ENCODE measurements around the gene CTNNBL1. TPM values are rescaled to one million over a fixed set of nuclear protein-coding genes. Genes with fewer than 3 reads are reported as not detected.

CTNNBL1 gene
- total RNA-seq, 1 experiment from 2014 or later, result 44.7 TPM

- DNase-seq (ENCODE audit: low read depth), result no peak
Measured at GRCh38 chr20:37737826-37738420, 44.1 kb downstream of the CTNNBL1 start.

- peak; percentile 8 for DNase-seq (ENCODE audit: low read depth)
Measured at GRCh38 chr20:37741055-37741454, 47.2 kb downstream of the CTNNBL1 start.

DNA sequence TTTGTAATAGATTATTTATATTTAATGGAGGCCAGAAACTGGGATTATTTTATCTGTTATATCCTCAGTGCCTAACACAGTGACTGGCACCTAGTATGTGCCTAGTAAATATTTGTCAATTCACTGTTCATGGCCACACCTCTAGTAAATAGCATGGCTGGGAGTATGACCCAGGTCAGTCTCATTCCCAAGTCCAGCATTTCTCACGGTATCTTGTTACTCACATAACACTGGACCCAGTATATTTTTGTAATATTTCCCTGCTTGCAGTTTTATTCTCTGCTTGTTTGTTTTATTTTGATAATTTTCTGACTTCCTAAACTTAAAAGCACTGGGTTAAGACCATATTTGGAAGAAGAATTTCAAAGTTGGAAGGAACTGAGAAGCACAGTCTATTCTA, 47.7 kb downstream of the CTNNBL1 start:
- no peak for DNase-seq (ENCODE audit: low read depth)

DNA sequence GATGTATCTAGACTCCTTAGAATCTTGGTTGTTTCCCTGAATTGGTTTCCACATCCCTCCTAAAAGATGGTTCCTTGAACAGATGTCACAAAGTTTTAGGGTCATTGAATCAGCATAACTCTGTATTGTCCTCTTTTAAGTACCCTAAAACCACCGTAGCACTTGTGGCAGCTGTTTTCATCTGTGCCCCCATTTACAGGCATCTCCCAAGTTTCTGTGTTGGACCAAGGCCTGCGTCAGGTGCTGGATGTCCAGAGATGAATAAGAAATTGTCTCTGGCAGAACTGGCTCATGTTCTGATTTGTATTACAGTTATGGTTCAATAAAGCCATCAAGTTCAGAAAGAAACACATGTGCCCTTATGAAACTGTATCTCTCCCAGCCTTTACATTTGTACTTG, 48.3 kb downstream of the CTNNBL1 start:
- no peak for DNase-seq (ENCODE audit: low read depth)

DNA sequence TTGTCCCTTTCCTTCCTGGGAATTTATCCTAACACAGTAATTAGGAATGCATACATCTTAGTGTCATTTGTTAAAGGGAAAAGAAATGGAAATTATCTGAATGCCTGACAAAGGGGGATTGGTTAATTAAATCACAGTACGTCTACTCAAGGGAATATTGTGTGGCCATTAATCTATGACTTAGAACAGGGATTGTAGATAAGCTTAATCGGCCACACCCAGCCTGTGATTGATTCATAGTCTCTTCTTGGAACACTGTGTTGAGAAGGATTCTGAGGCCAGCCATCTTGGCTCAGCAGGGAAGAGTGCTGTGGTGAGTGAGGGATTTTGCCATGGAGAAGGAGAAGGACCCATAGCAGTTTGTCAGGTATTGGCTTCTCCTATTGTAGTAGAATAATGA, 50.5 kb downstream of the CTNNBL1 start:
- no peak for DNase-seq (ENCODE audit: low read depth)

- DNase-seq (ENCODE audit: low read depth), result no peak
Measured at GRCh38 chr20:37745553-37745952, 51.7 kb downstream of the CTNNBL1 start.

DNA sequence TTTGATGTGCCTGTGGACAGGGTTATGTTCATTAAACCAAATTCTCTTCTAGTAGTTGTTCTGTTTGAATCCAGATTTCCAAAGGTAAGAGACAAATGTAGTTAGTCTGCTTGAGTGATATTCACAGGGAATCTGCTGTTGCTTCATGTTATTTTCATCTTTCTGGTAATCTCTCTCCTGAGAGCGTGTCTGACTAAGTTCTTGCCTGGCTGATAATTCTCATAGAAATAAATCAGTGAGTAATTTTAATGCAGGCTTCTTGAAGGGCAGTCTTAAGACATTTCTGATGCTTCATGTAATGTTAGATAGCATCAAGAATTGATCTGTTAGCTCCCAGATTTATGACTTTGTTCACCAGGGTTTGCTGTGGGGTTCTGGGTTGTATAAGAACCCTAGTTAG, 54.2 kb downstream of the CTNNBL1 start:
- no peak for DNase-seq (ENCODE audit: low read depth)

DNA sequence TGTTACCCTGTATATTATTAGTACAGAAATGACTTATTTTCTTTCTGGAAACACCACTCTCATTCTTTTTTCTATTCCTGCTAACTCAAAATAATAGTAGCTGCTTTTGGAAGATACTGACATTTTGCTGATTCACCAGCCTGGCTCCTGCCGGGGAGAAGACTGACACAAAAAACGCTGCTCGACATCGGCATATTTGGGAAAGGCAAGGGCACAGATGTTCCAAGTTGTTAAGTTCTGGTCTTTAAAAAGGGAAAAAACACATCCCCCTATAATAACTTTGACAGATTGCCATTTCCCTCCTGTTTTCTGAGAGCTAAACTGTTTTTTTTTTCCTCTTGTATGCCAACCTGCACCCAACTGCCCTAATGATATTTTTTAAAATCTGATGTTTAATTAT, 55.4 kb downstream of the CTNNBL1 start:
- DNase-seq (ENCODE audit: low read depth), result no peak

DNA sequence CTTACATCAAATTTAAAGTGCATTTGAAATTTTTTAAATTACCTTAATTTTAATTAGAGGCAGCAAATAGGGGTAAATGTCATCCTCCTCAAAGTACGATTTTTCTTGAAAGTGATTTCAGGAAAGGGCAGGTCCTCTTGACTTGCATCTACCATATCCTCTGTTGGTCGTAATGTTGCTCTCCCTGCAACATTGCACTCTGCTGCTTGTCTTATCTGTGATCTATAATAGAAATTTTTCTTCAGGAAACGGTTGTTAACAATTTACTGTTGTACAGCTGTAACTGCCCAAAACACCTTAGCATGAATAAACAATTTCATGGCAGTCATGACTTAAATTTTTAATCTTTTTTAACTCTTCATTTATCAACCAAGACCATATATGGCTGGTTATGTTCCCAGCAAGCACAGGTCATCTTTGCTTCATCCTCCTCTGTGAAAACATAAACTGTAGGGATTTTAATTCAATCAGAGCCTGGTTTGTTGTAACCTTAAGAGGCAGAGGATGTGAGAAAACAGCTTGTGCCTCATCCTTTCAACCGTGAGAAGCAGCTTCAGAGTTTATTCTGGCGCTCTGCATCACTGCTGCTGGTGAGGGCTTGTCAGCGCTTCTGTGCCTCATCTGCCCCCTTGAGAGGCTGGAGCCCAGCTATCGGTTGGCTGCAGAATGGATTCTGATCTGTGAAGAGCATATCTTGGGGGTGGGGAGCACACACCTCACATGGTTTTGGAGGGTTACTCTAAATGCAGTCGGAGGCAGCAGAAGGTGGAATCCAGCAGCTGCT, 56.0 kb downstream of the CTNNBL1 start:
- no peak for DNase-seq (ENCODE audit: low read depth)

DNA sequence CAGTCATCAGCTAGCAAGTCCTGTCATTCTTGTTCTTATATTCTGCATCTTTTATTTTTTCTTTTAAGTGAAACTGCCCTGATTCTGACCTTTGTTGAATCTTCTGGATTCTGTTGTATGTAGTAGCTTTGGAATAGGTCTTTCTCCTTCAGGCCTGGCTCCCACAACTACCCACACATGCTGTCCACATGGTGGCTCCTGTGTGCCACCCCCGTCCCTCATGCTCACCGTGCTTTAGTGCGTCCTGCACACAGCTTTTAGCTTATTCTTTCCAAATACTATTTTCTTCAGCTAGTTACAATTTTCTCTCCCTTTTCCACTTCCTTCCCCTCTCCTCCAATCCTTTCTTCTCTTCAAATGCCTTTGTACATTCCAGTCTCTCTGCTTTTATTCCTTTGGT, 61.8 kb downstream of the CTNNBL1 start:
- peak; percentile 8 for DNase-seq (ENCODE audit: low read depth)

DNA sequence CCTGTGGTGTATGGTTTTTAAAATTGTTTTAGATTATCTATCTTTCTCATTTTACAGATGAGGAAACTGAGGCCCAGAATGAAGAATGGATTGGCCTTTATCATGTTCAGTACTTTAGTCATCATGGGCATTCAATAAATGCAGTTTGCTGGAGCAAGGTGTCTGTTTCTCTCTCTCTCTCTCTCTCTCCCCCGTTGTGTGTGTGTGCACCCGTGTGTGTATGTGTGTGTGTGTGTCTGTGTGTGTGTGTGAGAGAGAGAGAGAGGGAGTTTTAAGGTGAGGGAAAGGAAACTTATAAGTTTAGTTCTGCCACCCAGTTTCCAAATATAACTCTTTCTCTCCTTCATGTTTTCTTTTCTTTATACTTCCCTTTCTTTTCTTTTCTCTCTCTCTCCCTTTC, 62.4 kb downstream of the CTNNBL1 start:
- DNase-seq (ENCODE audit: low read depth), result no peak

DNA sequence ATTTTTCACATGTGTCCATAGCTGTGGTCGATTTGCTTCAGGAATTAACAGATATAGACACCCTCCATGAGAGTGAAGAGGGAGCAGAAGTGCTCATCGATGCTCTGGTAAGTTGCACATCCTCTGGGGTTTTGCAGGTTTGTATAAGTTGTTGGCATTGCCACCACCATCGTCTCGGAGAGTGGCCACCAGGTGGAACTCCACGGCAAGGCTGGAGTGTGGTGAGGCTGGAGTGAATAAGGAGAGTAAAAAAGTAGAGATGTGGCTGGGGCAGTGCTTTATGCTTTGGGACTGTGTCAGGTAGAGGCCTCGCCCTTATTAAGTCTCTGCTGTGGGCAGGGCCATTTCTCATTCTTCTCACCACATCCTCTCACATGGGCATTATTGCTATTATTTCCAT, 63.7 kb downstream of the CTNNBL1 start:
- no peak for DNase-seq (ENCODE audit: low read depth)

DNA sequence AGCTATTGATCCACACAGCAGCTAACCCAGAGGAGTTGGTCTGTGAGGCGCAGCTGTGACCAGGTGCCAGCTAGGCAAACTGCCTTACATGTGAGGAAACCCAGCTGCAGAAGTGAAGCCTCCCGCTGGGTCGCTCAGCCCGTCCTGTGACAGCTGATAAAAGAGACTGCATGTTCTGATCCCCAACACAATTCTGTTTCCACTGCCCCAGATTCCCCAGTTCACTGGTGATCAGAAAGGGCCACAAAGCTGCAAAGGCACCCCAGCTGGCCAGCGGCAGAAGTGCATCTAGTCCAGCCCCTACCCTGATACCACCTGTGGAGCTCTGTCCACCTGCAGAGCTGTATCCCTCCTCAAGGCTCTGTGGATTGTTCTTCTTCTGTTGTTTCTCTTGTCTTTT, 64.5 kb downstream of the CTNNBL1 start:
- no peak for DNase-seq (ENCODE audit: low read depth)

DNA sequence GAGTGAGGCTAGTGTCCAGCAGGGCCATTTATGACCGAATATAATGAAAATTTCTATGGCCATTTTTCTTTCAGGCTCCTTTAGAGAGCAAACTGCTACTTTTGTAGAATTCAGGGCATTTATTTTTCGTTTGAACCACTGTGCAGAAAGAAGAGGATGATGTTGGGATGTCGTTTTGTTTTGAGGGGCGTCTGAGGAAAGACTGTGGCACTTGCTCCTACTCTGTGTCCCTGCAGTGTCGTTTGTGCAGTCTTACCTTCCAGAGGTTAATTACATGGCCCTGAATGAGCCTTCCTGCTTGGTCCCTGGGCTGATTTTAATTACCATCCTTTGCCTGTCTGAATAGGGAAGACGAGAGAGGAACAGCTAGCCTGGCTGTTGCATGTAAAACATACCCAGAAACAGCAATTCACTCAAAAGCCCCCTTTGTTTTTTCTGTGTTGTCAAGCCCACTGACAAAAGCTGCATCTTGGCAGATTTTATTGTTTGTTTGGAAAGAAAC, 65.3 kb downstream of the CTNNBL1 start:
- no peak for DNase-seq (ENCODE audit: low read depth)

- no peak for DNase-seq (ENCODE audit: low read depth)
Measured at GRCh38 chr20:37759761-37760209, 66.0 kb downstream of the CTNNBL1 start.

DNA sequence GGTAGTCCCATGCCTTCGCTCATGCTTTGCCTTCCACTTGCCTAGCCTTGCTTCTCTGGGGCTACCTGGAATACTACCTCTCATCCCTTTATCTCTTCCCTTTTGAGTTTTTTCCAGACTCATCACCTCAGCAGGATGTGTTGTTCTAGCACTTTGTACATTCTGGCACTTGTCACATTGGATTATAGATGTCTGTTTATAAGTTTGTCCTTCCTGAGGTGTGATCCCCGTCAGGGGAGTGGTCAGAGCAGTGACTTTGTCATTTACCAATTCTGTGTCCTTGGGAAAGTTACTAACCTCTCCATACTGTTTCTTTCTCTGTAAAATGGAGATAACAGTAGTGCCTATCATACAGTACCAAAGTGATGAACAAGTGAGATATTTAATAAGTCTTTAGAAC, 66.5 kb downstream of the CTNNBL1 start:
- no peak for DNase-seq (ENCODE audit: low read depth)

DNA sequence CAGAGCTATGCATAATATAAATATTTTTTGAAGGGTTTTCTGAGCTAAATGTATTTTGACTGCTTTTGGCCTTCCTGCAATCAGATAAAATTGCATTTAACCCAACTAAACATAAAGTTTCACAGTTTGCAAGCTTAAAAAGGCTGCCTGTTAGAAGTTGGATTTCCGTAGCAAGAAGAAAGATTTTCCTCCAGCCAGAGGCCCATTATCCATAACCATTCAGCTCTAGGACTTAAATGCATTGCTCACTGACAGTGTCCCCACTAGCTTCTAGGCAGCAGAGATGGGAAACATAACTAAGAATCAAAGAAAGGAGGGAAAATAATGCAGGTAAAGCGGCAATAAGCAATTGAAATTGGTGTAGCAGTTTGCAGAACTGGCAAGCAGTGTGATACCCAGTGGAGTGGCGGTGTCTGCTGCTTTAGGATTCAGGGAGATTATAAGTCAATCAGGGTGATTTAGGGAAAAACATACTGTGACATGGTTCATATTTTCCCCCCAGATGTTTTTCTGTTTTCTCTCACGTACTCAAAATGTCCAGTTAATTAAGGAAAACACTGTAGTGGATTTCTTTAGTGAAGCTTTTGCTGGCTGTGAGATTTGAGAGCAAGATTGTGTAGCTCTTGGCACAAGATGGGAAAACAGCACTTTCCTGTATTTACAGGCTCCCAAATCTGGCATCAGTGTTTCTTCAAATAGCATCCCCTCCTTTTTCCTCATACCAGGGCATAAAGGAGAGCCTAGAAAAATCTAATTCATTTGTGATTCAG, 69.1 kb downstream of the CTNNBL1 start:
- no peak for DNase-seq (ENCODE audit: low read depth)

DNA sequence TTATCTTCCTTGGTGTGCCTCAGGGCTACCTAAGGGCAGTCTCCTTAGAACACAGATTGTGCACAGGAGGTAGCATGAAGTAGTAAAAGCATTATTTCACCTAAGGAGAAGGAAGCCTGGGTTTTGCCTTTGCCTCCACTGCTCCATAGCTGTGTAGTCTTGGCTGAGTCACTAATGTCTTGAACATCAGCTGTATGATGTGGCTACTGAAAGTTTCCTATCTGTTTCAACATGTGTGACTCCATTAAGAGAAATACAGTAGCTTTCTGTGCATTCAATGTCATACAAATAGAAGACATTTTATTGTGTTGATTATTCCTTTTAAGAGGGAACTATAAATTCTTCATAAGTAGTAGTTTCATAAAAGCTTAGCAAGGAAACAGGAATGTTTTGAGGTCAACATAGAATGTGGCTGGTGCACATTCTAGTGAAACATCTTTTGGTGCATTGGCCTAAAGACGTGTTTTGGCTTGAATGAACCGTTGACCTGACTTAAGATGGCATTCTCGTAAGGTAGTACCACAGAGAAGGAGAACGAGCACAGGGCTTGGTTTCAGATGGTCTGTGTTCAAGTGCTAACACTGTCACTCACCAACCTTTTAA, 70.6 kb downstream of the CTNNBL1 start:
- no peak for DNase-seq (ENCODE audit: low read depth)

DNA sequence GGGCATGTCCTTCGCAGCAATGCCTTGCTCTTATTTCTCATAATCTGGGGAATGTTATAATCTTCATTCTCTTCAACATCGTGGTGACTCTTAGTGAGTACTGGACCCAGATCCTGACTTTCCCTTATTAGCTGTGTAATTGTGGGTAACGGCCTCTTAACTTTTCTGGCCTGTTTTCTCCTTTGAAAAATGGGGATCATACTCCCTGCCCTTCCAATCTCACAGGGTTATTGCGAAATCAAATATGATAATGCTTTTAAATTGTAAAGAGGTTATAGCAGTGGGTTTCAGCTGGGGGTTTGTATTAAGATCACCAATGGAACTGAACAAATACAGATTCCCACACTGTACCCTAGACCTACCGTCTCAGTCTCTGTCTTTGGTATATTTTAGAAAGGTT, 77.1 kb downstream of the CTNNBL1 start:
- DNase-seq (ENCODE audit: low read depth), result no peak

DNA sequence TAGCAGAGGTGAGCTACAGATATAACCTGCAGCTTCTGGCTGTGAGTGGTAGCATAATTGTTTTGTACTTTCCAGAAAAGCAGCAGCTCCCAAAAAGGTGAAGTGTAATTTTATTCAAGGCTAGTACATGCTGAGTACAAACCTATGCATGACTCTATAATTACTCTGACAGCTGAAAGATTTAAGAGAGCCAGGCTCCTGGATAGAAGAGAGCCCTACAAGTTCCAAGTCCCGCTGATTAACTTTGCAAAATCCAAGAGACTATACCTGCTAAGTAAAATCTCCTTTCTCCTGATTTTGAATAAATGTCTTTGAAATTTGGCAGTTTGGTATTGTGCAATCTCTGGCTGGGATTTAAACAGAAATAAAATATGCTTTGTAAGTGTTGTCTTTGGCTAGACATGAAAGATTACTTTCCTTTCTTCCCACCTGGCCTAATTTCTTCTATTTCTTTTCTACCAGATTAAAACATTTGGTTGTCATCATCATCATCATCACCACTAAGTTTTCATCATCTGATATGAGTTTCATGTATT, 79.5 kb downstream of the CTNNBL1 start:
- DNase-seq (ENCODE audit: low read depth), result no peak

GRCh38 chr20:37774156-37774555, 80.3 kb downstream of the CTNNBL1 start:
- no peak for DNase-seq (ENCODE audit: low read depth)

DNA sequence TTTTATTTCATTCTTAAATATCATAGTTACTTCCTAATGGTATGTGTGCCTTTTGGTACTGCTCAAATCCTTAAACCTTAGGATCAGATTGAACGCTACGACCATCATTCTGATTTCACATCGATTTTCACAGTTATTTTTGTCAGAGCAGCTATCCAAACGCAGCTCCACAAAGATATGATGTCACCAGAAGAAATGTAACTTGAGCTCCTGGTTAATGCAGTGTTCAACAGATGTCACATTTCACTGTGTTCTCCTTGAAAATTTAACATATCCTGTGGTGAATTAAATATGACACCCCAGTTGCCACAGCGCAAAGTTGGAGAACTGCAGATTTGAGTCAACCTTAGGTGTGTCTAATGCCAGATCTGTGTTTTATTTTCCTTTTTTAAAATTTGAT, 81.4 kb downstream of the CTNNBL1 start:
- no peak for DNase-seq (ENCODE audit: low read depth)

Measured in Daoy (cell line).